GM12875 (cell line): ENCODE data around the gene CDH4.

ENCODE experiments used
- H3K4me3 ChIP-seq: one replicate; pipeline ENCODE4 v1.5.1; 2011; ENCODE audit warnings: low read depth, low read length, control low read depth
- TF ChIP-seq, protein P1 (sequence below): IDR thresholded peaks from 2 replicates; pipeline ENCODE4 v1.5.1; 2011; ENCODE audit warnings: low read depth, mild to moderate bottlenecking, control low read depth, inconsistent platforms, low read length, moderate library complexity, borderline replicate concordance; ENCODE audit not compliant: insufficient read depth

The CDH4 gene

DNA sequence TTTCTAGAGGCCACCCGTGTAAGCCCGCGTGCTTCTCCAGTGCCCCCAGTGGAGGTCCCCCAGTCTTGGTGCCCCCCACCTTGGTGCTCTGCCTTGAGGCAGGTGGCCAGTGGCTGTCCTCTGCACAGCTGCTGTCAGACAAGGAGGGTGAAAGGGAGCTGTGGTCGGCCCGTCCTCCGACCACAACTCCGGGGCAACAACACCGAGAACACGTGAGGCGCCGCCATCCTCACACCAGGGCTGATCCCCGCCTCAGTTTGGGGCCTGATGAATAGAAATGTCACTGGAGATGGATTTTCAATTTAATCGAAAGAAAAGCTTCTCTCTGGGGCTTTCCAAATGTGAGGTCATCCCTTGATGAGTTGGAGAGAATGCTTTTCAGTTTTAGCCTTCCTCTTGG is 304.6 kb downstream of the CDH4 start:
- TF ChIP-seq, protein P1, sequence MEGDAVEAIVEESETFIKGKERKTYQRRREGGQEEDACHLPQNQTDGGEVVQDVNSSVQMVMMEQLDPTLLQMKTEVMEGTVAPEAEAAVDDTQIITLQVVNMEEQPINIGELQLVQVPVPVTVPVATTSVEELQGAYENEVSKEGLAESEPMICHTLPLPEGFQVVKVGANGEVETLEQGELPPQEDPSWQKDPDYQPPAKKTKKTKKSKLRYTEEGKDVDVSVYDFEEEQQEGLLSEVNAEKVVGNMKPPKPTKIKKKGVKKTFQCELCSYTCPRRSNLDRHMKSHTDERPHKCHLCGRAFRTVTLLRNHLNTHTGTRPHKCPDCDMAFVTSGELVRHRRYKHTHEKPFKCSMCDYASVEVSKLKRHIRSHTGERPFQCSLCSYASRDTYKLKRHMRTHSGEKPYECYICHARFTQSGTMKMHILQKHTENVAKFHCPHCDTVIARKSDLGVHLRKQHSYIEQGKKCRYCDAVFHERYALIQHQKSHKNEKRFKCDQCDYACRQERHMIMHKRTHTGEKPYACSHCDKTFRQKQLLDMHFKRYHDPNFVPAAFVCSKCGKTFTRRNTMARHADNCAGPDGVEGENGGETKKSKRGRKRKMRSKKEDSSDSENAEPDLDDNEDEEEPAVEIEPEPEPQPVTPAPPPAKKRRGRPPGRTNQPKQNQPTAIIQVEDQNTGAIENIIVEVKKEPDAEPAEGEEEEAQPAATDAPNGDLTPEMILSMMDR: no peak
- no peak overlapping the region for H3K4me3 ChIP-seq

DNA sequence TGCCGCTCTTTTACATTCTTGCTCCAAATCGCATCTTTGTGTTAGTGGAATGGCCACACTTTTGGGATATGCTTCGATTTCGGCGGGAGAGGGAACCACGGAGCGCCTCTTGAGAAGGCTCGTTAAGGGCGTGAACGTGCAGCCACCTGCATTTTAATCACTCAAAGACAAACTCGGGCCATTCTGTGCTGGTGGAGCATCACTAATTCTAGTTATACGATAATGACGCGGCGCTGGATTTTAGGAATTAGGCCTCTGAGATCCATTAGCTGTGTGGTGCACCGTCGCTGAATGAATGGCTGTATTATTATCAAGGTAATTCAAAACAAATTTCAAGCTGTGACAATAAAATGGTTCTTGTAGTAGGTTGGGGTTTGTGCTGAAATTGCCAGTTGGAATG is 305.6 kb downstream of the CDH4 start:
- H3K4me3 ChIP-seq: no peak overlapping the region
- TF ChIP-seq, protein P1: no peak

DNA sequence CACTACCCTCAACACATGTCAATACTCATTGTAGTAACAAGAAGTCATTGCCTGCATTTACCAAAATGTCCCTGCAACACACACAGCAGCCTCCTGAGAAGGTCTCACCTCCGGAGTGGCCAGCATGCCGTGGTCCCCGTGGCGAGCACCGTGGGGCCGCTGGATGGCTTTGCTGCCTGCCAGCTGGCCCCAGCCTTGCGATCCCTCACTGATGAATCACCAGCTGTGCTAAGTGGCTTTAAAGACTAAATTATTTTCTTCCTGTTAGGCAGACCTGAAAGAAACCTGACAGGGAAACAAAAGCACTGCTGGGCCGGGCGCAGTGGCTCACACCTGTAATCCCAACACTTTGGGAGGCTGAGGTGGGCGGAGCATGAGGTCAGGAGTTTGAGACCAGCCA is 306.7 kb downstream of the CDH4 start:
- H3K4me3 ChIP-seq: no peak overlapping the region
- TF ChIP-seq, protein P1: no peak

DNA sequence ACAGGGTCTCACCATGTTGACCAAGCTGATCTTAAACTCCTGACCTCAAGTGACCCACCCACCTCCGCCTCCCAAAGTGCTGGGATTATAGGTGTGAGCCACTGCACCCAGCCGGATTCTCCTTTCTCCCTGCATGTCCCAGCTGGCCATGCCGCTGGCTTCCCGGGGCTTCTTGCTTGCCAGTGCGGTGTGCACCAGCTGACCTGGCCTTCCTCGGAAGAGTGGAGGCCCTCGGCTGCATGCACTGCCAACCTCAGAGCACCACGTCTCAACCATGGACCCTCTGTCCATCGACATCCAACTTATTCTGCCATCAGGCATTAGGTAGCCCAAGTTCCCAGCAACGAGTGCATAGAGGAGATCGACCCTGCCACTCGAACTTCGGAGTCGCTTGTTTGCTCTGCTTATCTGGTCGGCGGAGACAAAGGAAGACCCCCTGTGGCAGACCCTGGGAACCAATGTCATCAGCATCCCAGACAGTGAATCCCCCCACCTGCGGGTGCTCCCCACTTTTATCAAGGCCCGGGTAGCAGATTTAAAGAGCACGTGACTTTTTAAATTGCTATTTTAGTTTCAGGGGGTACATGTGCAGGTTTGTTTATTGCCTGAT is 307.8 kb downstream of the CDH4 start:
- no peak overlapping the region for H3K4me3 ChIP-seq
- TF ChIP-seq, protein P1: no peak

DNA sequence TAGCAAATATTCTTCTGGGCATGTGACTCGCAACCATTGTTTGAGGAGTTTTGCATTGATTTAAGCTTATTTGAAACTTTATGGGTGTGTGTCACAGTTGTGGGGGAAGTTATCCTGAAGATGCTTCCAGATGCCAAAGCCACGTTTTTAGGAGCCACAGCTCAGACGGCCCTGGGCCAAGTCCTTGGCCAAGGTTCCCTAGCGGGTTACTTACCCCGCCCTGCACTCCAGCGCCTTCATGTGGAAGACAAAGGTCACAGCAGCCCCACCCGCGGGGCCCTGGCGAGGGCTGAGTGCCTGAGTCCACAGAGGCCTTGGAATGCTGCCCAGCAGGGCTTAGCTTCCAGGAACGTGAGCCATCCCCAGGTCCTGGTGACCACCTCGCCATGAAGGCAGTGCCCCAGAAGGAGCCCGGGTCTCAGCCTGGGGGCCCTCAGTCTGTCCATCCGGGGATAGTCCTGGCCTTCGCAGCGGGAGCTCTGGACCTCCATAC is 308.3 kb downstream of the CDH4 start:
- TF ChIP-seq, protein P1: no peak

DNA sequence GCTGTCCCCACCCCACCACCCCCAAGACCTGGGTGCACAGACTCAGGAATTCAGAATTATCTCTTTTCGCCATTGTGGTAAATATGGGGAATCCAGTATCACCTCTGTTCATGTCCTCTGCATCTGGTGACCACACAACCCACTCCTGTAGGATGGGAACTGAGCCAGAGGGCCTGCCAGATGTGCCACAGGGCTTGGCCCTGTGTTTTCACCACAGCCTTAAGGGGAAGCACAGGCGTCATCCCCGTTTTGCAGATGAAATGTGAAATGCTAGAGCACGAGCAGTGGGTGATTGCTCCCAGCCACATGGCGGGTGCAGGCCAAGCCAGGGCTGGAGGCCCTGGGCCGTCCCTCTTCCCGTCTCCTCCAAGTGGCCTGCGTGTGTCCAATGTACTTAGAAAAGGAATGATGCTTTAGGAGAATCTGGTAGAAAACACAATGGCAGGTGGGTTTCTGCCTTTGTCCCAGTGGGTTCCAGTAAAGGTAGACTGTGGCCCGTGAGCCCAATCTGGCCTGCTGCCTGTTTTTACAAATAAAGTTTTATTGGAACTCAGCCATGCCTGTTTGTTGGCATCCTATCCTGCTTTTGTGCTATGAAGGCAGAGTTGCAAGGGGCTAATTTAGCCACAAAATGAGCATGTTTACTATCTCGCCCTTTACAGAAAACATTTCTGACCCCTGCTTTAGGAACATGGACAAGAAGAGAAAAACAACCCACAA is 309.2 kb downstream of the CDH4 start:
- TF ChIP-seq, protein P1: no peak

More for the DNA sequence above, 308.3 kb downstream of the CDH4 start:
- no peak overlapping the region for H3K4me3 ChIP-seq

DNA sequence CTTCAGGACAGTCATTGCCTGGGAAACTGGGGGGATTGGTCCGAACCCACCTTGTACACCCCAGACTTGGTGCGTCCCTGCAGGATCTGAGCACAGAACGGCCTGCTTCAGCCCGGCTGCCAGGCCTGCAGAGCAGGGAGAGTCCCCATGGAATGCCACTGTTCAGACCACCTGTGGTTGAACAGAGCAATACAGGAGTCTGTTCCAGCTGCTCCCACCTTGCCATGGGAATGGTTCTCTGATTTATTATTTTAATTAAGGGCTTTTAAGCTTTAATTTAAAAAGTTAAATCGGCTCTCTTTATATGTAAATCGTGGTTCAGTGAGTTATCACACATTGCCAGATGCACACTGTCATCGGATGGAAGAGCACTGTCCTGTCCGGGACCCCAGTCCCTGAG is 310.4 kb downstream of the CDH4 start:
- TF ChIP-seq, protein P1: no peak
- no peak overlapping the region for H3K4me3 ChIP-seq

More for the DNA sequence above, 309.2 kb downstream of the CDH4 start:
- H3K4me3 ChIP-seq: no peak overlapping the region
